Spleen (tissue), 11 donors: ENCODE measurements around the gene PTPN2. TPM values are rescaled to one million over a fixed set of nuclear protein-coding genes. Genes with fewer than 3 reads are reported as not detected.
A peak's percentile ranks its signal among the peaks of the same experiment; 100 is the strongest.

Experiments used
- DNase-seq: peaks from one replicate; pipeline ENCODE4 v3.0.0-alpha.2; 2020
- H3K27ac ChIP-seq, 8 donors: fragments of 200-600 bp; sonication (generic) in 7 of 8; 1 replicate in 4 of 8; 2 replicates in 4 of 8; pipeline versions ENCODE4 v1.5.0 to v1.8.0; 2016 to 2021; ENCODE audit warnings: inconsistent platforms in 4 of 8, mild to moderate bottlenecking in 4 of 8, moderate library complexity in 1 of 8
- H3K27me3 ChIP-seq, 7 donors: fragments of 200-600 bp; sonication (generic) in 6 of 7; replicated peaks in 1 of 7; 1 replicate in 4 of 7; 2 replicates in 3 of 7; pipeline versions ENCODE4 v1.5.0 to v1.8.0; 2016 to 2021; ENCODE audit warnings: inconsistent platforms in 3 of 7, mild to moderate bottlenecking in 1 of 7
- H3K36me3 ChIP-seq, 6 donors: fragments of 200-600 bp; sonication (generic) in 5 of 6; 1 replicate in 4 of 6; 2 replicates in 2 of 6; pipeline versions ENCODE4 v1.5.0 to v1.8.0; 2016 to 2021; ENCODE audit warnings: inconsistent platforms in 2 of 6
- H3K4me1 ChIP-seq, 6 donors: fragments of 200-600 bp; sonication (generic) in 5 of 6; 1 replicate in 3 of 6; 2 replicates in 3 of 6; pipeline versions ENCODE4 v1.5.0 to v1.8.0; 2016 to 2021; ENCODE audit warnings: inconsistent platforms in 3 of 6
- H3K4me3 ChIP-seq, 8 donors: fragments of 200-600 bp; sonication (generic) in 7 of 8; 1 replicate in 4 of 8; 2 replicates in 4 of 8; pipeline versions ENCODE4 v1.5.0 to v1.8.0; 2016 to 2021; ENCODE audit warnings: inconsistent platforms in 4 of 8, mild to moderate bottlenecking in 4 of 8, moderate library complexity in 2 of 8
- H3K9me3 ChIP-seq, 8 donors: fragments of 200-600 bp; sonication (generic) in 7 of 8; 1 replicate in 4 of 8; 2 replicates in 4 of 8; pipeline versions ENCODE4 v1.5.0 to v1.8.0; 2016 to 2021; ENCODE audit warnings: inconsistent platforms in 4 of 8
- CTCF ChIP-seq, 11 experiments: fragments of 200-600 bp in 7 of 11; fragments of 450-650 bp in 4 of 11; sonication (generic) in 4 of 11; IDR thresholded peaks in 8 of 11; conservative IDR thresholded peaks in 3 of 11; 1 replicate in 7 of 11; 2 replicates in 4 of 11; pipeline versions ENCODE4 v1.4.0 to v1.8.0; 2016 to 2021; ENCODE audit warnings: antibody characterized with exemption in 11 of 11, inconsistent platforms in 4 of 11, mild to moderate bottlenecking in 1 of 11
- POLR2A ChIP-seq, 3 donors: fragments of 450-650 bp; IDR thresholded peaks; one replicate each; pipeline ENCODE4 v1.5.1; 2017; ENCODE audit warnings: antibody characterized with exemption in 3 of 3, mild to moderate bottlenecking in 1 of 3
- POLR2AphosphoS5 ChIP-seq, 3 donors: sonication (generic); formaldehyde crosslinking; IDR thresholded peaks; one replicate each; pipeline ENCODE4 v1.5.1; 2017; ENCODE audit warnings: antibody characterized with exemption in 3 of 3
- WGBS, 5 donors: extraction: QIAGEN DNeasy Blood & Tissue Kit in 3 of 5; methylation state at CpG; one replicate each; pipeline versions ENCODE4 v1.1.5 to v1.1.7; 2013 to 2018; 5-methylcytosine and 5-hydroxymethylcytosine counted together
- intact Hi-C: fragments of 100-400 bp; cut with DNase I; formaldehyde crosslinking; loops from one replicate; pipeline ENCODE4 v1.15.0; 2023; ENCODE audit warnings: low total_unique reads
- polyA plus RNA-seq, 3 donors: library from polyadenylated mRNA; stranded (reverse); fragments of 200-250 nt; gene quantifications; one replicate each; pipeline ENCODE4 v1.2.1, GENCODE V29; 2013
- total RNA-seq, 7 donors: library from RNA; depleted of rRNA in 3 of 7; stranded (reverse); fragments of >200 nt in 3 of 7; fragmentation: NEBNext Ultra II Directional in 4 of 7; extraction: Animal tissue kit (Norgen Biotek cat#: 25700) in 4 of 7; gene quantifications; one replicate each; pipeline versions ENCODE4 v1.1.0 to v1.2.1, GENCODE V29; 2016 to 2021
- donor health status: healthy with polysubstance abuse.
- donor health status: DM: no; HTN: no; CAD: no; lungs with moderate emphysema.
- donor health status: DM: no; HTN: no; CAD: no.
- donor health status: Bipolar disorder and iron deficiency.
- donor health status: healthy.
- donor health status: DM: no; HTN: no; CAD: no.
- donor health status: DM: yes; HTN: yes; CAD: no.

The PTPN2 gene
- total and polyA plus RNA-seq, 10 donors = 47.9 to 92.1 (median 63.3) TPM

GRCh38 chr18:12820506-12820905 is 63.5 kb downstream of the PTPN2 start:
- no peaks in the 10 kb centered on the region for H3K9me3 ChIP-seq
- H3K4me3 ChIP-seq = no peak overlapping the region
- H3K27ac ChIP-seq = no peak overlapping the region
- DNase-seq = no peak
- intact Hi-C loops = no loop called here
- WGBS, 5 donors = 74 to 83% (median 80%) methylated on average over 6 of the region's 6 CpGs
- no peaks in the 10 kb centered on the region for H3K27me3 ChIP-seq
- TF ChIP-seq CTCF (IDR thresholded peaks at IDR 0.05 in 8 of 11, conservative IDR thresholded peaks at IDR 0.05 in 3 of 11) (no peak), POLR2AphosphoS5 (IDR thresholded peaks at IDR 0.05) (no peak), POLR2A (IDR thresholded peaks at IDR 0.05) (no peak)
- peaks cover 0 to 97% (median 41%) of the 10 kb centered on the region in 6 donors for H3K36me3 ChIP-seq
- peaks cover 0 to 13% (median 1%) of the 10 kb centered on the region in 6 donors for H3K4me1 ChIP-seq

GRCh38 chr18:12819841-12820240 is 64.2 kb downstream of the PTPN2 start:
- Histone ChIP-seq H3K4me1 (peaks cover 0 to 13% (median 1%) of the 10 kb centered on the region in 6 donors), H3K4me3 (no peak overlapping the region), H3K36me3 (peaks cover 0 to 97% (median 42%) of the 10 kb centered on the region in 6 donors), H3K27ac (peak overlapping the region in 3 of 8 donors; percentile 6 to 27 (median 9)), H3K9me3 (no peaks in the 10 kb centered on the region), H3K27me3 (no peaks in the 10 kb centered on the region)
- no peak for DNase-seq
- no peak for TF ChIP-seq CTCF (IDR thresholded peaks at IDR 0.05 in 8 of 11, conservative IDR thresholded peaks at IDR 0.05 in 3 of 11)
- TF ChIP-seq POLR2AphosphoS5 (IDR thresholded peaks at IDR 0.05) = no peak
- no peak for TF ChIP-seq POLR2A (IDR thresholded peaks at IDR 0.05)
- intact Hi-C loops = no loop called here
- WGBS, 5 donors = 72 to 94% (median 89%) methylated on average over 5 of the region's 5 CpGs

GRCh38 chr18:12819322-12819721 is 64.7 kb downstream of the PTPN2 start:
- no peaks in the 10 kb centered on the region for H3K9me3 ChIP-seq
- no peaks in the 10 kb centered on the region for H3K27me3 ChIP-seq
- TF ChIP-seq CTCF (IDR thresholded peaks at IDR 0.05 in 8 of 11, conservative IDR thresholded peaks at IDR 0.05 in 3 of 11) (no peak), POLR2A (IDR thresholded peaks at IDR 0.05) (no peak), POLR2AphosphoS5 (IDR thresholded peaks at IDR 0.05) (no peak)
- H3K4me1 ChIP-seq = peaks cover 0 to 13% (median 1%) of the 10 kb centered on the region in 6 donors
- H3K27ac ChIP-seq = peak overlapping the region in 2 of 8 donors; percentile 6 to 9
- 58 to 81% (median 71%) methylated on average over 3 of the region's 3 CpGs for WGBS, 5 donors
- no peak for DNase-seq
- H3K36me3 ChIP-seq = peaks cover 0 to 97% (median 44%) of the 10 kb centered on the region in 6 donors
- no peak overlapping the region for H3K4me3 ChIP-seq
- intact Hi-C loops = no loop called here

GRCh38 chr18:12818243-12818642 is 65.8 kb downstream of the PTPN2 start:
- no peak for DNase-seq
- H3K27me3 ChIP-seq = no peaks in the 10 kb centered on the region
- peaks cover 0 to 13% (median 1%) of the 10 kb centered on the region in 6 donors for H3K4me1 ChIP-seq
- H3K9me3 ChIP-seq = no peaks in the 10 kb centered on the region
- no peak for TF ChIP-seq CTCF (IDR thresholded peaks at IDR 0.05 in 8 of 11, conservative IDR thresholded peaks at IDR 0.05 in 3 of 11)
- TF ChIP-seq POLR2A (IDR thresholded peaks at IDR 0.05) = no peak
- no peak for TF ChIP-seq POLR2AphosphoS5 (IDR thresholded peaks at IDR 0.05)
- H3K36me3 ChIP-seq = peaks cover 0 to 97% (median 54%) of the 10 kb centered on the region in 6 donors
- 94 to 96% (median 95%) methylated on average over 3 of the region's 3 CpGs for WGBS, 5 donors
- intact Hi-C loops = no loop called here
- H3K4me3 ChIP-seq = no peak overlapping the region
- H3K27ac ChIP-seq = no peak overlapping the region
